ENCODE data around the gene SEMA3B. TPM values are rescaled to one million over a fixed set of nuclear protein-coding genes. Genes with fewer than 3 reads are reported as not detected.

SEMA3B gene
- total and polyA plus RNA-seq, 8 donors: 40.1 to 310 (median 103) TPM

DNA sequence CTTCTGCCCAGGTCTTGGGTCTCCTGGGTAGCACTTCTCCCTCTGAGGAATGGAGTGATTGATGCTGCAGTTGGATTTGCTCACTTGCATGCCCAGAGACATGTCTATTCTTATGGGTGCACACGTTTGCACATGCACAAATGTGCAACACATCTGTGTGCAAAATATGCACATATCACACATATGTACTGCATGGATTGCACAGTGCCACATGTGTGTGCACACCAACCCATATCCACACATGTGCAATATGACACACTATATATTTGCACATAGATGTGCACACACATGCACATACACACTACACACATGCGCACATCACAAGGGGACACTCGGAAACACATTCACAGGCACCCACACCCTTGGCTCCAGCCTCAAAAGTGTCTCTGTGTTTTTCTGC, 671 bp upstream of the SEMA3B start:
- Histone ChIP-seq H3K36me3 (peaks cover 0 to 3% (median 0%) of the 10 kb centered on the region in 4 donors), H3K9me3 (no peaks in the 10 kb centered on the region), H3K27me3 (peaks cover 0 to 7% (median 0%) of the 10 kb centered on the region in 3 donors), H3K4me3 (peak overlapping the region; percentile 34 to 52 (median 45)), H3K27ac (peak overlapping the region; percentile 88 to 98 (median 95)), H3K4me1 (peaks cover 69 to 100% (median 85%) of the 10 kb centered on the region in 4 donors)
- WGBS, 5 donors: 18 to 30% (median 29%) methylated on average over 3 of the region's 3 CpGs
- intact Hi-C loops (cut with DNase I; ENCODE audit: low total_unique reads): no loop called here
- DNase-seq: no peak
- TF ChIP-seq POLR2AphosphoS5 (IDR thresholded peaks at IDR 0.05) (no peak), EP300 (IDR thresholded peaks at IDR 0.05) (no peak), POLR2A (IDR thresholded peaks at IDR 0.05) (no peak)
- TF ChIP-seq, protein P1, sequence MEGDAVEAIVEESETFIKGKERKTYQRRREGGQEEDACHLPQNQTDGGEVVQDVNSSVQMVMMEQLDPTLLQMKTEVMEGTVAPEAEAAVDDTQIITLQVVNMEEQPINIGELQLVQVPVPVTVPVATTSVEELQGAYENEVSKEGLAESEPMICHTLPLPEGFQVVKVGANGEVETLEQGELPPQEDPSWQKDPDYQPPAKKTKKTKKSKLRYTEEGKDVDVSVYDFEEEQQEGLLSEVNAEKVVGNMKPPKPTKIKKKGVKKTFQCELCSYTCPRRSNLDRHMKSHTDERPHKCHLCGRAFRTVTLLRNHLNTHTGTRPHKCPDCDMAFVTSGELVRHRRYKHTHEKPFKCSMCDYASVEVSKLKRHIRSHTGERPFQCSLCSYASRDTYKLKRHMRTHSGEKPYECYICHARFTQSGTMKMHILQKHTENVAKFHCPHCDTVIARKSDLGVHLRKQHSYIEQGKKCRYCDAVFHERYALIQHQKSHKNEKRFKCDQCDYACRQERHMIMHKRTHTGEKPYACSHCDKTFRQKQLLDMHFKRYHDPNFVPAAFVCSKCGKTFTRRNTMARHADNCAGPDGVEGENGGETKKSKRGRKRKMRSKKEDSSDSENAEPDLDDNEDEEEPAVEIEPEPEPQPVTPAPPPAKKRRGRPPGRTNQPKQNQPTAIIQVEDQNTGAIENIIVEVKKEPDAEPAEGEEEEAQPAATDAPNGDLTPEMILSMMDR (IDR thresholded peaks at IDR 0.05): no peak

DNA sequence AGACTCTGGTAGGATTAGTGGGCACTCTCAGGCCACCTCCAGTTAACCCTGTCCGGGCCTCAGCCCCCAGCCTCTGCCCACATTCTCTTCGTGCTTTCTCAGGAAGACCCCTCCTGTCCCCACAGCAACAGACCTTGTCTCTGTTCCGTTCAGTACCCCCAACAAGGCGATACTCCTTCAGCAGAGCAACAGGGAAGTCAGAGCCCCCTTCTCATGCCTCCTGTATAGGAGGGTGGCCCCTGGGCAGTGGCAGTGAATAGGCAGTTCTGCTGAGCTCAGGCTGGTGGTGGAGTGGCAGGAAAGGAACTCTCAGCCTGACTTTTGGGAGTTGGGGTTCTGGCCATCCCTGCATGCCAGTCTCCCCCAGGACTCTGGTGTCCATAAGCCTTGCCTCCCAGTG, 513 bp downstream of the SEMA3B start:
- H3K4me1 ChIP-seq: peaks cover 76 to 100% (median 90%) of the 10 kb centered on the region in 4 donors
- 32 to 39% (median 33%) methylated on average over 4 of the region's 4 CpGs; no CpG with 5 or more reads in 1 of the 5 donors for WGBS, 5 donors
- H3K27ac ChIP-seq: peak overlapping the region; percentile 88 to 98 (median 95)
- H3K27me3 ChIP-seq: peaks cover 0 to 19% (median 8%) of the 10 kb centered on the region in 3 donors
- peaks cover 0 to 14% (median 0%) of the 10 kb centered on the region in 4 donors for H3K36me3 ChIP-seq
- TF ChIP-seq POLR2A (IDR thresholded peaks at IDR 0.05): no peak
- no peak for TF ChIP-seq EP300 (IDR thresholded peaks at IDR 0.05)
- TF ChIP-seq, protein P1 (IDR thresholded peaks at IDR 0.05): no peak
- no peak for TF ChIP-seq POLR2AphosphoS5 (IDR thresholded peaks at IDR 0.05)
- peak overlapping the region; percentile 28 to 46 (median 42) for H3K4me3 ChIP-seq
- no peak for DNase-seq
- H3K9me3 ChIP-seq: no peaks in the 10 kb centered on the region
- intact Hi-C loops (cut with DNase I; ENCODE audit: low total_unique reads): no loop called here

DNA sequence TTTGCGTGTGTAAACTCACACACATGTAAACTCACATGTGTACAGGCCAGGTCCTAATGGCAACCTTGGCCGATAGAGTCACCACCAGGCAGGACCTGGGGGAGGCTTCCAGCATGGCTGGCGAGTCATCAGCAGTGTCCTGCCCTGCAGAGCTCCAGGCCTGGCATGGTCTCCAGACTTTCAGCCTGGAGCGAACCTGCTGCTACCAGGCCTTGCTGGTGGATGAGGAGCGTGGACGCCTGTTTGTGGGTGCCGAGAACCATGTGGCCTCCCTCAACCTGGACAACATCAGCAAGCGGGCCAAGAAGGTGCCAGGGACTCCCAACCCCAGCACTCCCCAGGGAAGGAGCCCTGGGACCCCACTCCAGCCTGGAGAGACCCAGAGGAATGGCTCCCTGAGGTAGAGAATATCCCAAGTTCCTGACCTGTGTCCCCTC, 1.0 kb downstream of the SEMA3B start:
- Histone ChIP-seq H3K4me1 (peaks cover 71 to 100% (median 90%) of the 10 kb centered on the region in 4 donors), H3K4me3 (peak overlapping the region; percentile 28 to 46 (median 42)), H3K27ac (peak overlapping the region; percentile 88 to 98 (median 95)), H3K9me3 (no peaks in the 10 kb centered on the region), H3K27me3 (peaks cover 0 to 24% (median 14%) of the 10 kb centered on the region in 3 donors), H3K36me3 (peaks cover 0 to 19% (median 0%) of the 10 kb centered on the region in 4 donors)
- intact Hi-C loops (cut with DNase I; ENCODE audit: low total_unique reads): loop anchor here (5.0 to 10.0 kb wide), 2 partner anchors 45 to 78 kb away; partner anchors contain the start of gene GNAT1
- 37 to 65% (median 40%) methylated on average over 6 to 8 of the region's 8 CpGs for WGBS, 5 donors
- TF ChIP-seq EP300 (IDR thresholded peaks at IDR 0.05): no peak
- TF ChIP-seq POLR2AphosphoS5 (IDR thresholded peaks at IDR 0.05): peak in 1 of 3 donors; percentile 16
- no peak for TF ChIP-seq POLR2A (IDR thresholded peaks at IDR 0.05)
- TF ChIP-seq, protein P1 (IDR thresholded peaks at IDR 0.05): no peak
- DNase-seq: no peak

DNA sequence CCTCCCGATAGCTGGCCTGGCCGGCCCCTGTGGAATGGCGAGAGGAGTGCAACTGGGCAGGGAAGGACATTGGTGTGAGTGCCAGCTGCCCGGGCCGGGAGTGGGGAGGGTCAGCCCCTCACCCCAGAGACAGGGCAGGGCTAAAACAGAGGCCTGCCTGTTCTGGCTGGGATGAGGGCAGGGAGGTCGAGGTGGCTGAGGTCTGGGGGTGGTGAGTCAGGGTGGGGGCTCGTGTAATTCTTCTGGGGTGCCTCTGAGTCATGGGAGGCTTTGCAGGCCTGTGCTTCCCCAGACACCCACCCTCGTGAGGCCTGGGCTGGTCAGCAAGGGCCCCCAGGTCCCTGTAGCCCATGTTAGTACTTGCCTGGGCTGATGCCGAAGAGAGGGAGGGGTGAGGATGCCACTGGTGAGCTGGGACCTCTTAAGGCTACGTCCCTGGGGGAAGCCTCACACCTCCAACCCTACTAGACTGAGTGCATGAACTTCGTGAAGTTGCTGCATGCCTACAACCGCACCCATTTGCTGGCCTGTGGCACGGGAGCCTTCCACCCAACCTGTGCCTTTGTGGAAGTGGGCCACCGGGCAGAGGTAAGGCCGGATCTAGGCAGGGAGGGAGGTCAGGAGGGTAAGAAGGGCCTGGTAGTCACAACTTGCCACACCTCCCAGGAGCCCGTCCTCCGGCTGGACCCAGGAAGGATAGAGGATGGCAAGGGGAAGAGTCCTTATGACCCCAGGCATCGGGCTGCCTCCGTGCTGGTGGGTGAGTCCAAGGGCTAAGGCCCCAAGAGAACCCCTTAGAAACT, 1.7 kb downstream of the SEMA3B start:
- H3K4me3 ChIP-seq: peak overlapping the region; percentile 28 to 46 (median 42)
- H3K27me3 ChIP-seq: peaks cover 0 to 31% (median 20%) of the 10 kb centered on the region in 3 donors
- H3K36me3 ChIP-seq: peaks cover 0 to 26% (median 3%) of the 10 kb centered on the region in 4 donors
- WGBS, 5 donors: 35 to 63% (median 48%) methylated on average over 17 to 19 of the region's 19 CpGs
- TF ChIP-seq, protein P1 (IDR thresholded peaks at IDR 0.05): no peak
- no peak for TF ChIP-seq POLR2A (IDR thresholded peaks at IDR 0.05)
- TF ChIP-seq EP300 (IDR thresholded peaks at IDR 0.05): no peak
- TF ChIP-seq POLR2AphosphoS5 (IDR thresholded peaks at IDR 0.05): no peak
- H3K9me3 ChIP-seq: no peaks in the 10 kb centered on the region
- H3K4me1 ChIP-seq: peaks cover 71 to 100% (median 88%) of the 10 kb centered on the region in 4 donors
- DNase-seq: no peak
- H3K27ac ChIP-seq: peak overlapping the region; percentile 88 to 98 (median 95)
- intact Hi-C loops (cut with DNase I; ENCODE audit: low total_unique reads): loop anchor here (5.0 to 10.0 kb wide), 2 partner anchors 46 to 78 kb away; partner anchors contain the start of gene GNAT1
